SU-DHL-6 (cell line): Measurements from ENCODE around the gene SH3RF1.

ENCODE experiments used
- CTCF ChIP-seq: fragments of 200-600 bp; sonication (generic); IDR thresholded peaks from one replicate; pipeline ENCODE4 v1.5.1; 2017; ENCODE audit warnings: antibody characterized with exemption, mild to moderate bottlenecking, low read length, moderate library complexity; ENCODE audit not compliant: insufficient read depth, poor library complexity, severe bottlenecking
- EZH2phosphoT487 ChIP-seq: fragments of 200-600 bp; sonication (generic), shearing (Covaris generic); conservative IDR thresholded peaks from 2 replicates; pipeline ENCODE4 v1.6.1; 2018; ENCODE audit warnings: mild to moderate bottlenecking, antibody characterized with exemption, low read length, moderate library complexity, mixed read lengths

GRCh38 chr4:169098532-169098931, 172.2 kb downstream of the SH3RF1 start:
- TF ChIP-seq CTCF (no peak), EZH2phosphoT487 (no peak)
